H1 (cell line): ENCODE results near the gene SH3RF2. TPM values are rescaled to one million over a fixed set of nuclear protein-coding genes. Genes with fewer than 3 reads are reported as not detected.
A peak's percentile ranks its signal among the peaks of the same experiment; 100 is the strongest.

Experiments
- CTCF ChIA-PET: fragments of 300-600 bp; sonication (Branson Sonifier 250); formaldehyde crosslinking; loops from one replicate; lab custom pipeline; 2021; ENCODE audit not compliant: partially characterized antibody; lab: Charles Lee
- POLR2A ChIA-PET: fragments of 300-600 bp; sonication (Branson Sonifier 250); formaldehyde crosslinking; loops from one replicate; lab custom pipeline; 2021; ENCODE audit warnings: inconsistent platforms; ENCODE audit not compliant: partially characterized antibody; lab: Charles Lee
- DNase-seq, 2 experiments: peaks; one replicate each; pipeline versions ENCODE4 v3.0.0 to v3.0.0-alpha.2; 2010 to 2022; ENCODE audit warnings: low spot score in 2 of 2, low read depth in 1 of 2, mixed read lengths in 1 of 2
- FAIRE-seq: peaks from 2 replicates; lab custom pipeline; 2011; peaks lifted over from hg19 to GRCh38; lab: Jason Lieb, UNC
- H2AFZ ChIP-seq: 2 replicates; pipeline ENCODE4 v1.8.1; 2012; ENCODE audit warnings: low read length, inconsistent platforms
- H2AK5ac ChIP-seq: 2 replicates; pipeline ENCODE4 v1.6.1; 2013; ENCODE audit warnings: low read depth, low read length
- H2BK120ac ChIP-seq: replicated peaks from 2 replicates; pipeline ENCODE3; 2013; ENCODE audit warnings: low read depth, low read length, inconsistent platforms
- H2BK12ac ChIP-seq: 2 replicates; pipeline ENCODE4 v1.6.1; 2013; ENCODE audit warnings: low read depth, low read length
- H2BK15ac ChIP-seq: 2 replicates; pipeline ENCODE4 v1.6.1; 2013; ENCODE audit warnings: low read length
- H2BK20ac ChIP-seq: 2 replicates; pipeline ENCODE4 v1.6.1; 2013; ENCODE audit warnings: low read length
- H2BK5ac ChIP-seq: 2 replicates; pipeline ENCODE4 v1.6.1; 2013; ENCODE audit warnings: low read depth, low read length
- H3K14ac ChIP-seq: 2 replicates; pipeline ENCODE4 v1.6.1; 2013; ENCODE audit warnings: inconsistent platforms; ENCODE audit not compliant: insufficient read length
- H3K18ac ChIP-seq: 2 replicates; pipeline ENCODE4 v1.6.1; 2013; ENCODE audit warnings: low read length; ENCODE audit errors: extremely low read depth
- H3K23ac ChIP-seq: 2 replicates; pipeline ENCODE4 v1.6.1; 2013; ENCODE audit warnings: inconsistent platforms; ENCODE audit not compliant: insufficient read length
- H3K23me2 ChIP-seq: 2 replicates; pipeline ENCODE4 v1.6.1; 2013; ENCODE audit warnings: low read depth, low read length
- H3K27ac ChIP-seq: 2 replicates; pipeline ENCODE4 v1.6.1; 2011; ENCODE audit warnings: low read depth, low read length, inconsistent platforms
- H3K27me3 ChIP-seq, 4 experiments: replicated peaks in 1 of 4; 1 replicate in 1 of 4; 2 replicates in 3 of 4; pipeline versions ENCODE4 v1.6.1 to v1.8.1; 2011 to 2013; ENCODE audit warnings: low read length in 3 of 4, mild to moderate bottlenecking in 3 of 4, inconsistent platforms in 2 of 4, mixed read lengths in 2 of 4, moderate library complexity in 1 of 4; ENCODE audit not compliant: control insufficient read depth in 3 of 4, insufficient read depth in 3 of 4; ENCODE audit errors: extremely low read depth in 1 of 4
- H3K36me3 ChIP-seq, 4 experiments: 2 replicates each; pipeline versions ENCODE4 v1.6.1 to v1.8.1; 2011 to 2013; ENCODE audit warnings: mild to moderate bottlenecking in 4 of 4, low read length in 3 of 4, moderate library complexity in 2 of 4, control low read depth in 1 of 4, inconsistent platforms in 1 of 4; ENCODE audit not compliant: insufficient read depth in 4 of 4, control insufficient read depth in 2 of 4
- H3K4ac ChIP-seq: replicated peaks from 2 replicates; pipeline ENCODE3; 2013; ENCODE audit warnings: low read length, low read depth, mixed read lengths, inconsistent platforms; ENCODE audit not compliant: insufficient read length
- H3K4me1 ChIP-seq, 4 experiments: replicated peaks in 1 of 4; 1 replicate in 1 of 4; 2 replicates in 3 of 4; pipeline versions ENCODE4 v1.6.1 to v1.8.1; 2011 to 2013; ENCODE audit warnings: low read length in 3 of 4, inconsistent platforms in 2 of 4, mixed read lengths in 1 of 4; ENCODE audit not compliant: insufficient read depth in 4 of 4, control insufficient read depth in 3 of 4
- H3K4me2 ChIP-seq, 2 experiments: 2 replicates each; pipeline versions ENCODE4 v1.6.1 to v1.8.1; 2011 to 2013; ENCODE audit warnings: low read depth in 2 of 2, low read length in 2 of 2, control low read depth in 1 of 2, inconsistent platforms in 1 of 2, mild to moderate bottlenecking in 1 of 2; ENCODE audit not compliant: insufficient read depth in 1 of 2
- H3K4me3 ChIP-seq, 4 experiments: fragments of 200-600, 300-600 bp in 1 of 4; sonication (generic), shearing (Covaris generic), sonication (Bioruptor Twin) in 1 of 4; 2 replicates each; pipeline versions ENCODE4 v1.5.1 to v1.8.1; 2011 to 2016; ENCODE audit warnings: low read length in 4 of 4, low read depth in 3 of 4, control low read depth in 2 of 4, inconsistent platforms in 2 of 4, mild to moderate bottlenecking in 2 of 4, mixed read lengths in 1 of 4, moderate library complexity in 1 of 4; ENCODE audit not compliant: insufficient read depth in 2 of 4; ENCODE audit errors: extremely low read depth in 1 of 4
- H3K56ac ChIP-seq: replicated peaks from 2 replicates; pipeline ENCODE3; 2013; ENCODE audit warnings: low read depth, mild to moderate bottlenecking, mixed read lengths, low read length, inconsistent platforms; ENCODE audit not compliant: insufficient read length
- H3K79me1 ChIP-seq: 2 replicates; pipeline ENCODE4 v1.6.1; 2013; ENCODE audit warnings: low read depth, low read length, control low read depth
- H3K79me2 ChIP-seq, 2 experiments: 2 replicates each; pipeline versions ENCODE4 v1.6.1 to v1.8.1; 2012 to 2013; ENCODE audit warnings: low read length in 2 of 2, mild to moderate bottlenecking in 2 of 2, inconsistent platforms in 1 of 2; ENCODE audit not compliant: insufficient read depth in 2 of 2, control insufficient read depth in 1 of 2
- H3K9ac ChIP-seq, 4 experiments: replicated peaks in 1 of 4; 1 replicate in 1 of 4; 2 replicates in 3 of 4; pipeline versions ENCODE4 v1.6.1 to v1.8.1; 2011 to 2013; ENCODE audit warnings: low read depth in 3 of 4, low read length in 3 of 4, control low read depth in 2 of 4, mild to moderate bottlenecking in 2 of 4, moderate library complexity in 2 of 4, inconsistent platforms in 1 of 4; ENCODE audit errors: extremely low read depth in 1 of 4
- H3K9me3 ChIP-seq, 2 experiments: 2 replicates each; pipeline versions ENCODE4 v1.6.1 to v1.8.1; 2012 to 2013; ENCODE audit warnings: mild to moderate bottlenecking in 2 of 2, moderate library complexity in 2 of 2, control low read depth in 1 of 2, inconsistent platforms in 1 of 2, low read depth in 1 of 2, low read length in 1 of 2, mixed read lengths in 1 of 2; ENCODE audit not compliant: insufficient read depth in 2 of 2
- H4K20me1 ChIP-seq, 2 experiments: replicated peaks in 1 of 2; 2 replicates each; pipeline versions ENCODE3 to v1.8.1; 2011 to 2013; ENCODE audit warnings: inconsistent platforms in 2 of 2, low read length in 2 of 2, mild to moderate bottlenecking in 1 of 2; ENCODE audit not compliant: insufficient read depth in 2 of 2, control insufficient read depth in 1 of 2
- H4K5ac ChIP-seq: 2 replicates; pipeline ENCODE4 v1.6.1; 2013; ENCODE audit warnings: low read length, low read depth, mixed read lengths, inconsistent platforms; ENCODE audit not compliant: insufficient read length
- H4K8ac ChIP-seq: 2 replicates; pipeline ENCODE4 v1.8.0; 2013; ENCODE audit warnings: mild to moderate bottlenecking, moderate library complexity, low read length, inconsistent platforms; ENCODE audit not compliant: insufficient read depth; ENCODE audit errors: extremely low read depth
- H4K91ac ChIP-seq: replicated peaks from 2 replicates; pipeline ENCODE3; 2013; ENCODE audit warnings: low read length, mixed read lengths, inconsistent platforms; ENCODE audit not compliant: insufficient read length
- KDM5A ChIP-seq: fragments of 200-600 bp; IDR thresholded peaks from 2 replicates; pipeline ENCODE4 v1.7.1; 2012; ENCODE audit warnings: mild to moderate bottlenecking, low read length, inconsistent platforms, mixed read lengths
- NRF1 ChIP-seq: IDR thresholded peaks from 2 replicates; pipeline ENCODE4 v1.6.1; 2011; ENCODE audit warnings: mild to moderate bottlenecking, low read depth, low read length, improper control_type of control experiment
- RAD21 ChIP-seq, 2 experiments: IDR thresholded peaks in 1 of 2; conservative IDR thresholded peaks in 1 of 2; 2 replicates each; pipeline ENCODE4 v1.6.1; 2011; ENCODE audit warnings: low read depth in 2 of 2, low read length in 2 of 2, improper control_type of control experiment in 1 of 2, inconsistent platforms in 1 of 2, mild to moderate bottlenecking in 1 of 2, moderate library complexity in 1 of 2
- RBBP5 ChIP-seq: IDR thresholded peaks from 2 replicates; pipeline ENCODE4 v1.7.1; 2012; ENCODE audit warnings: low read depth, mild to moderate bottlenecking, inconsistent platforms, low read length, moderate library complexity, borderline replicate concordance
- SIRT6 ChIP-seq: IDR thresholded peaks from one replicate; pipeline ENCODE4 v1.7.1; 2012; ENCODE audit warnings: low read length, inconsistent platforms
- TBP ChIP-seq: IDR thresholded peaks from 2 replicates; pipeline ENCODE4 v1.6.1; 2011; ENCODE audit warnings: low read depth, low read length, improper control_type of control experiment
- WGBS, 2 experiments: shearing (Covaris generic) in 1 of 2; methylation state at CpG; one replicate each; pipeline versions ENCODE4 v1.1.6 to v1.1.7; 2013 to 2015; ENCODE audit warnings: low lambda C conversion rate in 2 of 2, mixed read lengths in 2 of 2, inconsistent platforms in 1 of 2, low coverage in 1 of 2, missing lambda C conversion rate in 1 of 2; ENCODE audit not compliant: insufficient replicate concordance in 2 of 2, insufficient coverage in 1 of 2, insufficient read length in 1 of 2; ENCODE audit errors: extremely low coverage in 1 of 2, missing lambda C conversion rate in 1 of 2; 5-methylcytosine and 5-hydroxymethylcytosine counted together
- polyA plus RNA-seq, 7 experiments: library from polyadenylated mRNA; depleted of rRNA in 3 of 7; stranded (reverse) in 5 of 7; unstranded in 2 of 7; fragments of >200 nt in 5 of 7; fragments of 200-250 nt in 2 of 7; gene quantifications; 1 replicate in 5 of 7; 2 replicates in 1 of 7; 4 replicates in 1 of 7; pipeline versions ENCODE4 v1.2.1 to v1.2.3, GENCODE V29; 2011 to 2013; ENCODE audit warnings: missing spikeins in 2 of 7, mixed read lengths in 2 of 7
- total RNA-seq: library from RNA; stranded (reverse); fragmentation: NEBNext Ultra II Directional; extraction: Animal tissue kit (Norgen Biotek cat#: 25700); gene quantifications from 2 replicates; pipeline ENCODE4 v1.2.1, GENCODE V29; 2021
- TF ChIP-seq, protein P1 (sequence below), 3 experiments: IDR thresholded peaks; 1 replicate in 2 of 3; 2 replicates in 1 of 3; pipeline versions ENCODE4 v1.5.1 to v1.6.1; 2011; ENCODE audit warnings: low read length in 3 of 3, mild to moderate bottlenecking in 3 of 3, inconsistent platforms in 2 of 3, low read depth in 1 of 3, moderate library complexity in 1 of 3; ENCODE audit not compliant: insufficient read depth in 1 of 3; ENCODE audit errors: control extremely low read depth in 1 of 3

Gene SH3RF2
- total and polyA plus RNA-seq, 2 of the 8 experiments (the other 6 are each of a cell fraction or from before 2014, with no cell fraction given): 0.80 to 0.95 TPM

DNA sequence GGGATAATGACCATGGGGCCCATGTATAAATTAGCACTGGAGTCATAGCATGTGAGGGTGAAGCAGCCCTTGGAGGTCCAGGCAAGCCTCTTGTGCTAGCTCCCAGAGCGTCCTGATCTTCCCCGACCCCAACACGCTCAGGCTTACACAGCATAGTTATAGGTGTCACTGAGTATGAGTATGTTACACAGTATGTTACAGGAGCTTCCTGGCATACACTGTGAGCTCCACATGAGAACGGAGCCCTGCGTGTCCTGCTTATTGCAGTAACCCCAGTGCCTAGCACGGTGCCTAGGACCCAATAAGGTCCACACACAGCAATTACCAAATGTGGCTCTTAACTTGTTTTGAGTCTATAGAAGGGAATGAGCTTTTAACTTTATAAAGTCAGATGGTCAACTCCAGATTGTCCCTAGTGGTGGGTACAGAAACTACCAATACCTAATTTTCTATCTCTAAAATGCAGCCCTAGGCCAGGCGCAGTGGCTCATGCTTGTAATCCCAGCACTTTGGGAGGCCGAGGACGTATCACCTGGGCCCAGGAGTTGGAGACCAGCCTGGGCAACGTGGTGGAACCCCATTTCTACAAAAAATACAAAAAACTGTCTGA lies 104.9 kb downstream of the SH3RF2 start:
- Histone ChIP-seq H2AK5ac (no peak overlapping the region), H2BK15ac (no peak overlapping the region), H3K79me2 (no peaks in the 10 kb centered on the region), H3K18ac (no peak overlapping the region), H4K91ac (no peak overlapping the region), H3K23me2 (no peaks in the 10 kb centered on the region), H3K27me3 (no peaks in the 10 kb centered on the region), H4K8ac (no peak overlapping the region; the same call in 1 of the 2 replicates), H3K23ac (no peak overlapping the region), H3K4me3 (no peak overlapping the region), H2BK12ac (peak overlapping the region; percentile 92; the same call in 1 of the 2 replicates), H4K5ac (no peak overlapping the region), H4K20me1 (no peaks in the 10 kb centered on the region), H3K4me2 (no peak overlapping the region), H2BK120ac (no peak overlapping the region), H3K14ac (no peak overlapping the region), H2BK5ac (peak overlapping the region; percentile 52; the same call in 1 of the 2 replicates), H3K4me1 (no peaks in the 10 kb centered on the region), H3K36me3 (no peaks in the 10 kb centered on the region), H3K27ac (no peak overlapping the region), H3K79me1 (no peaks in the 10 kb centered on the region), H3K9ac (no peak overlapping the region), H3K9me3 (no peaks in the 10 kb centered on the region), H3K56ac (no peak overlapping the region), H2AFZ (peak overlapping the region; percentile 60; the same call in 1 of the 2 replicates), H3K4ac (no peak overlapping the region), H2BK20ac (no peak overlapping the region)
- TF ChIP-seq, protein P1, sequence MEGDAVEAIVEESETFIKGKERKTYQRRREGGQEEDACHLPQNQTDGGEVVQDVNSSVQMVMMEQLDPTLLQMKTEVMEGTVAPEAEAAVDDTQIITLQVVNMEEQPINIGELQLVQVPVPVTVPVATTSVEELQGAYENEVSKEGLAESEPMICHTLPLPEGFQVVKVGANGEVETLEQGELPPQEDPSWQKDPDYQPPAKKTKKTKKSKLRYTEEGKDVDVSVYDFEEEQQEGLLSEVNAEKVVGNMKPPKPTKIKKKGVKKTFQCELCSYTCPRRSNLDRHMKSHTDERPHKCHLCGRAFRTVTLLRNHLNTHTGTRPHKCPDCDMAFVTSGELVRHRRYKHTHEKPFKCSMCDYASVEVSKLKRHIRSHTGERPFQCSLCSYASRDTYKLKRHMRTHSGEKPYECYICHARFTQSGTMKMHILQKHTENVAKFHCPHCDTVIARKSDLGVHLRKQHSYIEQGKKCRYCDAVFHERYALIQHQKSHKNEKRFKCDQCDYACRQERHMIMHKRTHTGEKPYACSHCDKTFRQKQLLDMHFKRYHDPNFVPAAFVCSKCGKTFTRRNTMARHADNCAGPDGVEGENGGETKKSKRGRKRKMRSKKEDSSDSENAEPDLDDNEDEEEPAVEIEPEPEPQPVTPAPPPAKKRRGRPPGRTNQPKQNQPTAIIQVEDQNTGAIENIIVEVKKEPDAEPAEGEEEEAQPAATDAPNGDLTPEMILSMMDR (IDR thresholded peaks at IDR 0.05; ENCODE audit: control extremely low read depth in 1 of 3, insufficient read depth in 1 of 3, low read depth in 1 of 3, low read length in 3 of 3): peak in 2 of 3 experiments; percentile 34 to 52; a peak in 2 of 4 replicates
- no peak for TF ChIP-seq TBP
- TF ChIP-seq RBBP5: no peak
- no peak for TF ChIP-seq KDM5A
- no peak for TF ChIP-seq NRF1
- peak; percentile 37 to 41 for TF ChIP-seq RAD21 (IDR thresholded peaks at IDR 0.05 in 1 of 2, conservative IDR thresholded peaks at IDR 0.05 in 1 of 2; ENCODE audit: low read depth in 2 of 2, low read length in 2 of 2)
- TF ChIP-seq SIRT6: no peak
- no peak for FAIRE-seq
- 74% methylated on average over 10 of the region's 10 CpGs; no CpG with 5 or more reads in 1 of the 2 experiments for WGBS, 2 experiments
- DNase-seq: no peak
- ChIA-PET POLR2A (no interaction called here), CTCF (interaction anchor here (0.6 to 6.1 kb wide), 81 partner anchors 9 to 766 kb away, joined by 3 to 77 read pairs (median 5); partner anchors contain the start of genes PRELID2 and SH3RF2)
